Right lobe of liver (tissue), 4 donors: ENCODE measurements around the gene CACNA1C.

Experiments
- POLR2A ChIP-seq: fragments of 450-650 bp; IDR thresholded peaks from one replicate; pipeline ENCODE4 v1.6.1; 2017; ENCODE audit warnings: antibody characterized with exemption, mild to moderate bottlenecking
- TF ChIP-seq, protein P1 (sequence below), 4 donors: fragments of 200-600 bp in 3 of 4; fragments of 450-650 bp in 1 of 4; IDR thresholded peaks; one replicate each; pipeline versions ENCODE4 v1.5.1 to v1.8.0; 2016 to 2022; ENCODE audit warnings: antibody characterized with exemption in 4 of 4, mild to moderate bottlenecking in 2 of 4
- donor health status: DM: no; HTN: no; CAD: no.
- donor health status: DM: no; HTN: no; CAD: no.
- donor health status: DM: no; HTN: yes; CAD: no.

GRCh38 chr12:2212537-2212936, 159.8 kb downstream of the CACNA1C start:
- TF ChIP-seq, protein P1, sequence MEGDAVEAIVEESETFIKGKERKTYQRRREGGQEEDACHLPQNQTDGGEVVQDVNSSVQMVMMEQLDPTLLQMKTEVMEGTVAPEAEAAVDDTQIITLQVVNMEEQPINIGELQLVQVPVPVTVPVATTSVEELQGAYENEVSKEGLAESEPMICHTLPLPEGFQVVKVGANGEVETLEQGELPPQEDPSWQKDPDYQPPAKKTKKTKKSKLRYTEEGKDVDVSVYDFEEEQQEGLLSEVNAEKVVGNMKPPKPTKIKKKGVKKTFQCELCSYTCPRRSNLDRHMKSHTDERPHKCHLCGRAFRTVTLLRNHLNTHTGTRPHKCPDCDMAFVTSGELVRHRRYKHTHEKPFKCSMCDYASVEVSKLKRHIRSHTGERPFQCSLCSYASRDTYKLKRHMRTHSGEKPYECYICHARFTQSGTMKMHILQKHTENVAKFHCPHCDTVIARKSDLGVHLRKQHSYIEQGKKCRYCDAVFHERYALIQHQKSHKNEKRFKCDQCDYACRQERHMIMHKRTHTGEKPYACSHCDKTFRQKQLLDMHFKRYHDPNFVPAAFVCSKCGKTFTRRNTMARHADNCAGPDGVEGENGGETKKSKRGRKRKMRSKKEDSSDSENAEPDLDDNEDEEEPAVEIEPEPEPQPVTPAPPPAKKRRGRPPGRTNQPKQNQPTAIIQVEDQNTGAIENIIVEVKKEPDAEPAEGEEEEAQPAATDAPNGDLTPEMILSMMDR (IDR thresholded peaks at IDR 0.05): no peak
- no peak for TF ChIP-seq POLR2A
